Central memory CD4-positive, alpha-beta T cell (primary cell): ENCODE results near the gene DHRSX.
"Not testable (repeated sequence)": the region's sequence is repeated elsewhere in the genome, so short reads cannot be mapped to it uniquely, and the experiment has no call there.

Source experiments
- DNase-seq: peaks from one replicate; pipeline ENCODE4 v3.0.0; 2022

DHRSX gene

GRCh38 chrX:2517055-2517454, 16.3 kb upstream of the DHRSX start:
- DNase-seq = no peak

DNA sequence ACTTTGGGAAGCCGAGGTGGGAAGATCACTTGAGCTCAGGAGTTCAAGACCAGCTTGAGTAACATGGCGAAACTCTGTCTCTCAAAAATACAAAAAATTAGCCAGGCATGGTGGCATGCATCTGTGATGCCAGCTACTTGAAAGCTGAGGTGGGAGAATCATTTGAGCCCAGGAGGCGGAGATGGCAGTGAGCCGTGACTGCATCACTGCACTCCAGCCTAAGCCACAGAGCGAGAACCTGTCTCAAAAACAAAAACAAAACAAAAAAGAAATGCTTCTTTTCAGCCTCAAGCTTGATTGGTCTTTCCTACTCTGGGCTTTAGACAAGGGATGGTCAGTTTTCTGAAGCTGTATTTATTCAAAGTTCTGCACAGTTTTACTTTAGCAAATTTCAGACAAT, 15.8 kb upstream of the DHRSX start:
- no peak for DNase-seq

DNA sequence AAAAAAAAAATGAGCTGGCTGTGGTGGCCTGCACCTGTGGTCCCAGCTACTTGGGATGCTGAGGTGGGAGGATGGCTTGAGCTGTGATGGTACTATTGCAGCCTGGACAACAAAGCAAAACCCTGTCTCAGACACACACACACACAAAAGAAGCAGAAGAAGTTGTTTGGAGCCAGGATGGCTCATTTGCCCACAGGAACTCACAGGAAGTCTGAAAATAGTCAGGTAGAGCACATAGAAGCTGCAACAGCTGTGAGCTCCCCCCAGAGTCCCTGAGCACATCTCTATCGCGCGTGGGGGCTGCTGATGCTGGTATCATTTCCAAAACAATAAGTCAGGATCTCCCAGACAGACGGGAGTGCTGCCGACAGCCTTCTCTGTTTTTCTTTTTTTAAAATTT, 13.4 kb upstream of the DHRSX start:
- no peak for DNase-seq

- DNase-seq = no peak
Measured at GRCh38 chrX:2513121-2513664, 12.4 kb upstream of the DHRSX start.

GRCh38 chrX:2512501-2512900, 11.7 kb upstream of the DHRSX start:
- DNase-seq = no peak

- DNase-seq = no peak
Measured at GRCh38 chrX:2511326-2511725, 10.6 kb upstream of the DHRSX start.

DNA sequence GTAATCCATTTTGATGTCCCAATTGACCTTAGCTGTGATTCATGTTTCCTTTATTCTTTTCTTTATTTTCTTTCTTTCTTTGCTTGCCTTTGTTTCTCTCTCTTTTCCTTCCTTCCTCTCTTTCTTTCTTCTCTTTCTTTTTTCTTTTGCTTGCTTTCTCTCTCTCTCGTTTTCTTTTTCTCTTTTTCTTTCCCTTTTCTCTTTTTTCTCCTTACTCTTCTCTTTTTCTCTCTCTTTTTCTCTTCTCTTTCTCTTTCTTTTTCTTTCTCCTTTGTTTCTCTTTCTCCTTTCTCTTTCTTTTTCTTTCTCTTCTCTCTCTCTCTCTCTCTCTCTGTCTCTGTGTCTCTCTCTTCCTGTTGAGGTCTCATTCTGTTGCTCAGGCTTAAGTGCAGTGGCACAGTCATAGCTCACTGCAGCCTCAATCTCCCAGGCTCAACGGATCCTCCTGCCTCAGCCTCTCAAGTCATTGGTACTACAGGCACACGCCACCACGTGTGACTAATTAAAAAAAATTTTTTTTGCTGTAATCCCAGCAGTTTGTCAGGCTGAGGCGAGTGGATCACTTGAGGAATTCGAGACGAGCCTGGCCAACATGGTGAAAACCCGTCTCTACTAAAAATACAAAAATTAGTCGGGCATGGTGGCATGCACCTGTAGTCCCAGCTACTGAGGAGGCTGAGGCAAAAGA, 8.0 kb upstream of the DHRSX start:
- no peak for DNase-seq

DNA sequence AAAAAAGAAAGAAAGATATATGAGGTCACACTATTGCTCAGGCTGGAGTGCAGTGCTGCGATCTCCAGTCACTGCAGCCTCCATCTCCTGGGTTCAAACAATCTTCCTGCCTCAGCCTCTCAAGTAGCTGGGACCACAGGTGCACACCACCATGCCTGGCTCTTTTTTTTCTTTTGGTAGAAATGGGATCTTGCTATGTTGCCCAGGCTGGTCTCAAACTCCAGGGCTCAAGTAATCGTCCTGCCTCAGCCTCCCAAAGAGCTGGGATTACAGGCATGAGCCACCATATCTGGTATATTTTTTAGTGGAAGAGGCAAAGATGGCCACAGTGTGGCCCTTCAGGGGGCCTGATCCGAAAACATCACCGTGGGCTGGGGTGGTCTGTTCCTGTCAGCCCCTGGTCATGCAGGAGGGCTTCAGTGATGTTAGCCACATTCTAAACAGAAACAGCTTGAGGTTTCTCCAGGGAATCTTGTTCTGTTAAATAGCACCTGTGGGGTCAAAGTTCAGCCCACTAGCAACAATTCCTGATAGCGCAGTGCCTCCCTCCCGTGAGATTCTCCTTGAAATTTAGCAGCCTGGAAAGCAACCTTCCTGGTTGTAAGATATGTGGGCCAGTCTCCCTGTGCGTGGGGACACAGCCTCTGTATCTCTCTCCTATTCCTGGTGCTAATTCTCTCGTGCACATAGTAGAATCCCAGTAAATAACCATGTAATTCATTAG, 7.3 kb upstream of the DHRSX start:
- no peak for DNase-seq

GRCh38 chrX:2507196-2507595, 6.4 kb upstream of the DHRSX start:
- no peak for DNase-seq

DNA sequence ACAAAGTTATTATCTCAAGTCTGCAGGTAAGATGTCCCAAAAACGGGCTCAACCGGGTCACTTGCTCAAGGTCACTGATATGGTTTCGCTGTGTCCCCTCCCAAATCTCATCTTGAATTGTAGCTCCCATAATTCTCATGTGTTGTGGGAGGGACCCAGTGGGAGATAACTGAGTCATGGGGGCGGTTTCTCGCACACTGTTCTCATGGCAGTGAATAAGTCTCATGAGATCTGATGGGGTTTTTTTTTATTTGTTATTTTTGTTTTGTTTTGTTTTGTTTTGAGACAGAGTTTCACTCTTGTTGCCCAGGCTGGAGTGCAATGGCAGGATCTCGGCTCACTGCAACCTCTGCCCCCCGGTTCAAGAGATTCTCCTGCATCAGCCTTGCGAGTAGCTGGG, 4.6 kb upstream of the DHRSX start:
- not testable (repeated sequence) for DNase-seq

GRCh38 chrX:2504706-2505332, 4.0 kb upstream of the DHRSX start:
- no peak for DNase-seq

DNA sequence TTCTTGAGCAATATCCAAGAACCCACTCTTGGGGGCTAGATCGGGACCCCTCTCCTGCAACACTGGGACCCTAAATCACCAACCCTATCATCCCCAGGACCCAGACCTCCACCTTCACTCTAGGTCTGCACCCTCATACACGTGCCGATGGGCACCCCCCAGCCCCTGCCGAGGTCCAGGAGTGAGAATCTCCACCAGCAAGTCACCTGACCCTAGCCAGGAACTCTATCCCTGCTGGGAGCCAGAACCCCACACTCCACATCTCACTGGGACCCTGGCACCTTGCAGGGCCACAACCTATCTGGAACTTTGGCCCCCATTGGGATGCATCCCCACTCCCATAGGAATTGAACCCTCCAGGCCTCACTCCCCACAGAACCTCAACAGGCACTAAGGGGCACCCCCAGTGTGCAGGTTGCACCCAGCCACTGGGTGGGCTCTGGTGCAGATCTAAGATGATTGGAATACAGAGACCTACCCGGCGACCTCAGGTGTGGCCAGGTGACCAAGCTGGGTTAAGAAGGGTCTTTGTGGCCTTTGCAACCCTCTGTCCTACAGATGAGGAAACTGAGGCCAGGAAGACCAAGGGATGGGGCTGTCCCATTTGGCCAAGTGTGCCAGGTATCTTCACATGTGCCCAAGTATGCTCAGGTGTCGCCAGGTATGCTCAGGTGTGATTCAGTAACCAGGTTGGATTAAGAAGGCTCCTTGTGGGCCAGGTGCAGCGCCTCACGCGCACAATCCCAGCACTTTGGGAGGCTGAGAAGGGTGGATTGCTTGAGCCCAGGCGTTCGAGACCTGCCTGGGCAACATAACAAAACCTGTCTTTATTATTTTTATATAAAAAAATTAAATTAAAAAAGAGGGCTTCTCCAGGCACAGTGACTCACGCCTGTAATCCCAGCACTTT, 3.1 kb upstream of the DHRSX start:
- no peak for DNase-seq

- DNase-seq = no peak
Measured at GRCh38 chrX:2502668-2503519, 2.1 kb upstream of the DHRSX start.

DNA sequence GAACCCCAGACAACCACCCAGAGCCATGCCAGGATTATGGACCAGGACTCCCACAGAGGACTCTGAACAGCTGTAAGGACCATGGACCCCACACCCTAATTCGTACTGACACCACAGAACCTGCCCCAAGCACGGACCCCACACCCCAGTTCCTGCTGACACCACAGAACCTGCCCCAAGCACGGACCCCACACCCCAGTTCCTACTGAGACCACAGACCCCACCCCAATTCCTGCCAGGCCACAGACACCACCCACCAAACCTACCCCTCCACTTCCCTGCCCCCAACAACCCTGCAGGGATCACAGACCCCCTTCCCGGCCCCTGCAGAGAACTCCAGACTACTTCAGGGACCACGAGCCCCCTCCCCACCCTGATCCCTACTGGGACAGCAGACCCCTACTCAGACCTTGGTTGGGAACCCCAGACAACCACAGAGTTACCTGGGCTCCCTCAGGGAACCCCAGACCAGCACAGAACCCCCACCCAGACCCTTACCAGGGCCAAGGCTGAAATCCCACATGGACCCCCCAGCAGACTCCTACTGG, 1.4 kb upstream of the DHRSX start:
- DNase-seq = no peak

- no peak for DNase-seq
Measured at GRCh38 chrX:2501559-2502102, 855 bp upstream of the DHRSX start.

DNA sequence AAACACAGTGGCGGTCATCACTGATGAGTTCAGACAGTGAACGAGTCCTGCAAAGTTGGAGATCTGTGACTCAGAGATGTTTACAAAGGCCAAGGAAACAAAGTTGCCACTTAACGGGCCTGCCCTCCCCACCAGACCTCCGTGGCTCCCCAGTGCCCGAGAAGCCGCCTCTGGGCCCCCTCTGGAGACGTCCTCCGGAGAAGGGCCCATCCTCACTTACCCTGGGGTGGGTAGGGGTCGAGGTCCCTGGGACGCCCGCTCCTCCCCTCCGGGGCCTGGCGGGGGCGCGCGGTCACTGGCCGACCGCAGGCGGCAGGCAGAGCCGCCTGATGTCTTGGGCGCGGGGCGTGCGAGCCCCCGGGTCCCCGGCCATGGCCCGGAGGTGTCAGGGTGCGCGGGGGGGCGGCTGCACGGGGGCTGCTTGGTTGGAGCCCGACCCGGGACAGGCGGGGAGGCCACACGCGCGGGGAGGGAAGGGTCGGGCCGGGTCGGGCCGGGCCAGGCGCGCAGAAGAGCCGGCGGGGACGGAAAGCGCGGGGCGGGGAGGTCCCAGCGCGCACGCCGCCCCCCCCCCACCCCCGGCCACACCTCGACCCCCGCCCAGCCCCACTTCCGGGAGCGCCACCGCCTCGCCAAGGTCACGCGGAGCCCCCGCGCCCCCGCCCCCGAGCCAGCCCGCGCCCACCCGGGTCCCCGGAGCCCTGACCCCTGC, 529 bp downstream of the DHRSX start:
- peak; percentile 3 for DNase-seq

- DNase-seq = no peak
Measured at GRCh38 chrX:2499507-2499906, 1.3 kb downstream of the DHRSX start.

DNA sequence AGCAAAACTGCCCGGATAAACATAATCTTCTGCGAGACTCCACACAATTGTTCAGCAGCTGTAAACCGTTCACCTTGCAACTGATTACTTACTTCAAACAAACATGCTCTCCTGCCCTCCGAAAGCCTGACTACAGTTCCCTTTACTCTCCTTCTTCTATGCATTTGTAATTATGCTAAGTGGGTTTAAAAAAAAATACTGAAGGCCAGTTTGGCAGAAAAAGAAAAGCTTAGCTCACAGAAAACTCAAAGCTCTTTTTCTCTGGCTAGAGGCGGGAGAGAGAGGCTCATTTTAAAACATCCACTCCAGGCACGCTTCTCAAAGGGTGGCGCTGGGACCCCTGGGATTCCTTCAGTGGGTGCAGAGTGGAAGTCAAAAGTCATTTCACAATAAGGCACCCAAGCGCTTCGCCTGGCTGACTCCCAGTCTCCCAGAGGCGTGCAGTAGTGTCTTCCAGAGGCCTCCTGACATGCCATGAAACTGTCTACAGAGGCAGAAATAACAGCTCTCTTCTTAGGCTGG, 1.9 kb downstream of the DHRSX start:
- DNase-seq = no peak

DNA sequence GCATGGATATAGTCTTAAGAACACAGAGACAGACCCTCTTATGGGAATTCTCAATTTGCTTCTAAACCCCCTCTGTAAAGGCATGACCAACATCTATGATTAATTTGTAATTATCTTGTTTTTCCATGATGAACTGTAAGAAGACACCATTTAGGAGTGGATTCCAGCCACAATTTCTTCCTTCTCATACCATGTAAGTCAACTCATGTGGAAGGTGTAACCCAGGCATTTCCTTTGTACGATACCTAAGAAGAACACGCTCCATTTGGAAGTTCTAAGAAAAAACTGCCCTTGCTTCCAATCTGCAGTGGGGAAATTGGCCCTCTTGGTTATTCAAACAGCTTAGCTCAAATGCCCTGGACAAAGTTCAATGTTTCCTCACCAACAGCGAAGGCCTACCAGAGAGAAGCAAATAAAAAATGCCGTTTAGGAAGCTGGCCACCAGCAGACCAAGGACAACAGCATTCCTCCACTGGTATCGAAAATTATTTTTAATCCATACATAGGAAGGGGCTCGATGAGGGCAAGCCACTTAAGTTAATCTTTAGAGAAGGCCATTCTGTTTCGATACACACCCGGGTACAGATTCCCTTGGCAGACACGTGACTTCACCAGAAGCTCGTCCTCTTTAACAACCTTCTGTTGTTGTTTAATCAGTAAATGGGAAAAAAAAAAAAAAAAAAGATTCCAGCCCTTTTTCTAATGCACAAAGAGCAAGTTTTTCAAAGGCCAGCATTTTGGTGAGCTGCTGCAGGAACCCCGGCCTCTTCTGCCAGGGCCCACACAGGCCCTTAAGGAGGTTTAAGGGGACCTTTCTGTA, 2.6 kb downstream of the DHRSX start:
- no peak for DNase-seq
